A549 (cell line): ENCODE data around the gene TPGS1. TPM values are rescaled to one million over a fixed set of nuclear protein-coding genes. Genes with fewer than 3 reads are reported as not detected.

Experiments
- ATAC-seq, 2 experiments: fragments of 200-7000 bp in 1 of 2; fragments of >200 bp in 1 of 2; cut with Nextera tagmentation in 1 of 2; cut with Tn5 transposase in 1 of 2; 3 replicates each; pipeline versions ENCODE4 v1.8.0 to v1.9.1; 2018 to 2020; ENCODE audit warnings: mild to moderate bottlenecking in 1 of 2, moderate library complexity in 1 of 2
- CTCF ChIA-PET: fragments of 300-600 bp; sonication (Branson Sonifier 250); formaldehyde crosslinking; extraction: SDS; loops from one replicate; lab custom pipeline; 2021; ENCODE audit warnings: antibody characterized with exemption, inconsistent platforms; lab: Yijun Ruan, JAX
- POLR2A ChIA-PET: fragments of 350-600 bp; formaldehyde crosslinking; extraction: SDS; loops from one replicate; lab custom pipeline; 2021; ENCODE audit warnings: antibody characterized with exemption, inconsistent platforms; lab: Yijun Ruan, JAX
- DNase-seq, 2 experiments: peaks; one replicate each; pipeline versions ENCODE4 v3.0.0 to v3.0.0-alpha.2; 2011 to 2016; ENCODE audit warnings: low read depth in 1 of 2, low spot score in 1 of 2
- FAIRE-seq: peaks from 2 replicates; lab custom pipeline; 2011; peaks lifted over from hg19 to GRCh38; lab: Jason Lieb, UNC
- H3K27ac ChIP-seq, 2 experiments: fragments of >200 bp; sonication (Bioruptor Twin); formaldehyde crosslinking; 3 replicates each; pipeline ENCODE4 v1.5.1; 2016 to 2017
- H3K4me1 ChIP-seq: fragments of >200 bp; sonication (Bioruptor Twin); formaldehyde crosslinking; 3 replicates; pipeline ENCODE4 v1.6.1; 2016
- H3K4me2 ChIP-seq: fragments of >200 bp; sonication (Bioruptor Twin); formaldehyde crosslinking; 3 replicates; pipeline ENCODE4 v1.6.1; 2016
- H3K4me3 ChIP-seq: fragments of >200 bp; sonication (Bioruptor Twin); formaldehyde crosslinking; 3 replicates; pipeline ENCODE4 v1.5.1; 2016
- H3K9me3 ChIP-seq: fragments of >200 bp; sonication (Bioruptor Twin); formaldehyde crosslinking; 3 replicates; pipeline ENCODE4 v1.6.1; 2016
- CBX2 ChIP-seq: fragments of 200-600 bp; sonication (generic); IDR thresholded peaks from 2 replicates; pipeline ENCODE4 v1.6.1; 2016; ENCODE audit warnings: low read depth, mild to moderate bottlenecking, borderline replicate concordance
- CEBPB ChIP-seq, 2 experiments: fragments of >200 bp in 1 of 2; sonication (Bioruptor Twin) in 1 of 2; formaldehyde crosslinking in 1 of 2; IDR thresholded peaks; 2 replicates each; pipeline ENCODE4 v1.6.1; 2012 to 2016
- ELK1 ChIP-seq: fragments of 150-350 bp; IDR thresholded peaks from 2 replicates; pipeline ENCODE4 v1.6.1; 2014; ENCODE audit warnings: low read depth, mild to moderate bottlenecking, low read length
- EP300 ChIP-seq, 2 experiments: fragments of >200 bp; sonication (Bioruptor Twin); formaldehyde crosslinking; IDR thresholded peaks; 2 replicates in 1 of 2; 3 replicates in 1 of 2; pipeline ENCODE4 v1.6.1; 2016 to 2017
- FOSL2 ChIP-seq, 2 experiments: fragments of 450-650 bp in 1 of 2; fragments of >200 bp in 1 of 2; sonication (Bioruptor Twin) in 1 of 2; formaldehyde crosslinking; IDR thresholded peaks; 2 replicates each; pipeline versions ENCODE4 v1.5.0 to v1.6.1; 2016 to 2020; ENCODE audit warnings: mild to moderate bottlenecking in 1 of 2, moderate library complexity in 1 of 2
- HMGXB4 ChIP-seq: fragments of 250-450 bp; sonication (Bioruptor Pico); IDR thresholded peaks from 2 replicates; pipeline ENCODE4 v1.5.0; 2021; ENCODE audit warnings: mild to moderate bottlenecking, moderate library complexity, borderline replicate concordance
- KDM5A ChIP-seq: fragments of 200-600 bp; sonication (generic); IDR thresholded peaks from 2 replicates; pipeline ENCODE4 v1.6.1; 2016; ENCODE audit warnings: antibody characterized with exemption, mild to moderate bottlenecking
- MYC ChIP-seq: IDR thresholded peaks from 2 replicates; pipeline ENCODE4 v1.6.1; 2012; ENCODE audit warnings: mild to moderate bottlenecking, inconsistent platforms, low read length, improper control_type of control experiment, borderline replicate concordance
- PBX3 ChIP-seq: IDR thresholded peaks from 2 replicates; pipeline ENCODE4 v1.6.1; 2012
- PHF8 ChIP-seq: fragments of 200-600 bp; sonication (generic); IDR thresholded peaks from 2 replicates; pipeline ENCODE4 v1.6.1; 2016; ENCODE audit warnings: low read depth, mild to moderate bottlenecking, antibody characterized with exemption, moderate library complexity, borderline replicate concordance
- RAD21 ChIP-seq, 2 experiments: fragments of >200 bp in 1 of 2; sonication (Bioruptor Twin) in 1 of 2; formaldehyde crosslinking in 1 of 2; IDR thresholded peaks in 1 of 2; conservative IDR thresholded peaks in 1 of 2; 2 replicates in 1 of 2; 3 replicates in 1 of 2; pipeline ENCODE4 v1.6.1; 2012 to 2018; ENCODE audit warnings: inconsistent platforms in 1 of 2
- SMC3 ChIP-seq: fragments of >200 bp; sonication (Bioruptor Twin); formaldehyde crosslinking; IDR thresholded peaks from 3 replicates; pipeline ENCODE4 v1.6.1; 2018; ENCODE audit warnings: inconsistent platforms
- SREBF2 ChIP-seq: fragments of 450-650 bp; IDR thresholded peaks from 2 replicates; pipeline ENCODE4 v1.6.1; 2014; ENCODE audit warnings: mild to moderate bottlenecking, moderate library complexity
- USF2 ChIP-seq: fragments of 450-650 bp; IDR thresholded peaks from 2 replicates; pipeline ENCODE4 v1.6.1; 2014; ENCODE audit warnings: antibody characterized with exemption
- ZFP36 ChIP-seq: fragments of 450-650 bp; IDR thresholded peaks from 2 replicates; pipeline ENCODE4 v1.6.1; 2014; ENCODE audit warnings: borderline replicate concordance; ENCODE audit not compliant: partially characterized antibody
- ZSCAN20 ChIP-seq: fragments of 250-450 bp; sonication (Bioruptor Pico); IDR thresholded peaks from 2 replicates; pipeline ENCODE4 v1.8.0; 2022; ENCODE audit warnings: mild to moderate bottlenecking, moderate library complexity
- WGBS: methylation state at CpG from one replicate; pipeline ENCODE4 v1.1.6; 2017; ENCODE audit errors: missing lambda C conversion rate; 5-methylcytosine and 5-hydroxymethylcytosine counted together
- polyA plus RNA-seq, 4 experiments: library from polyadenylated mRNA; depleted of rRNA in 3 of 4; stranded (reverse); fragments of >200 nt; fragmentation: RNase III in 1 of 4; extraction: RNeasy Plus Mini Kit Qiagen cat#74134 plus additional on column Dnase treatment in 1 of 4; gene quantifications; 2 replicates in 3 of 4; 3 replicates in 1 of 4; pipeline ENCODE4 v1.2.3, GENCODE V29; 2011 to 2017
- TF ChIP-seq, protein P1 (sequence below): fragments of >200 bp; sonication (Bioruptor Twin); formaldehyde crosslinking; IDR thresholded peaks from 3 replicates; pipeline ENCODE4 v1.5.1; 2016
- TF ChIP-seq, protein P2 (sequence below): IDR thresholded peaks from 2 replicates; pipeline ENCODE4 v1.6.1; 2012

The TPGS1 gene
- polyA plus RNA-seq, 2 of the 4 experiments (the other 2 are of a cell fraction) = 2.7 to 13.1 TPM

DNA sequence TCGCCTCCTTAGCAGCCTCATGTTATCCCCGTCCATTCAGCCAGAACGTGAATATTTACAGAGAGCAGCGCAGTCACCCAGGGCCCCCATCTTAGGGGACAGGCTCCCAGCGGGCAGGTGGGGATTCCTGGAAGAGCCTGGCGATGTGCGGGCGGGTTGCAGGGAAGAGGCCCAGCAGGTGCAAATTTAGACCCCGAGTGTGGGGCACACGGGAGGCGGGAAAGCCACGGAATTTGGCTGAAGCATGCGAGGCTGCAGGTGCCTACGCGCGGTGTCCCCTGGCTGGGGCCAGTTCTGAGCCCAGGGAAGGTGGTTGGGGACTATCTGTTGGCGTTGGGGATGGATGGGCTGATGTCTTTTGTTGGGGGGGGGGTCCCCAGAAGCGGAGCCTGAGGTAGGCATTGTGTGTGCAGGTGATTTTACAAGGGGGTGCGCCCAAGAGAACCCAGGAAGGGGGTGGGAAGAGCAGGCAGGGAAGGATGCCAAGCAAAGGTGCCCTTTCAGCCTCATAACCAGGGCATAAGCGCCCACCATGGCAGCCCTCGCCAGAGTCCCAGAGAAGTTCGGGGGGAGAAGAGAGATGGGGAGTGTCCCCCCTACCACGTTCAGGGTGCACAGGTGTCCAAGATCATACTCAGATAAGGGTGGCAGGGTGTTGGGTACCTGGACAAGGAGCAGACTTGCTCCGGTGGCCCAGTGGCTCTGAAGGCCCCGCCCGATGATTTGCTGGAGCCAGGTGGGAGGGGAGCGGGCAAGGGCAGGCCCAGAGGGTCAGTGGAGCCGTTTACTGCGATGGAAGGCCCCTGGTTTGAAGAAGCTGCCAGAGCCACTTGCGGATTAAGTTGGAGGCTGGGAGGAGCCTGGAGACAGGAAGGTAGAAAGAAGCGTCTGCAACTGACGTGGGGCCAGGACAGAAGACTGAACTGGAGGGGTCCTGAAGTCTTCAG, 1.2 kb downstream of the TPGS1 start (continued):
- TF ChIP-seq, protein P1, sequence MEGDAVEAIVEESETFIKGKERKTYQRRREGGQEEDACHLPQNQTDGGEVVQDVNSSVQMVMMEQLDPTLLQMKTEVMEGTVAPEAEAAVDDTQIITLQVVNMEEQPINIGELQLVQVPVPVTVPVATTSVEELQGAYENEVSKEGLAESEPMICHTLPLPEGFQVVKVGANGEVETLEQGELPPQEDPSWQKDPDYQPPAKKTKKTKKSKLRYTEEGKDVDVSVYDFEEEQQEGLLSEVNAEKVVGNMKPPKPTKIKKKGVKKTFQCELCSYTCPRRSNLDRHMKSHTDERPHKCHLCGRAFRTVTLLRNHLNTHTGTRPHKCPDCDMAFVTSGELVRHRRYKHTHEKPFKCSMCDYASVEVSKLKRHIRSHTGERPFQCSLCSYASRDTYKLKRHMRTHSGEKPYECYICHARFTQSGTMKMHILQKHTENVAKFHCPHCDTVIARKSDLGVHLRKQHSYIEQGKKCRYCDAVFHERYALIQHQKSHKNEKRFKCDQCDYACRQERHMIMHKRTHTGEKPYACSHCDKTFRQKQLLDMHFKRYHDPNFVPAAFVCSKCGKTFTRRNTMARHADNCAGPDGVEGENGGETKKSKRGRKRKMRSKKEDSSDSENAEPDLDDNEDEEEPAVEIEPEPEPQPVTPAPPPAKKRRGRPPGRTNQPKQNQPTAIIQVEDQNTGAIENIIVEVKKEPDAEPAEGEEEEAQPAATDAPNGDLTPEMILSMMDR = no peak
- TF ChIP-seq ZFP36 (no peak), PBX3 (no peak), CEBPB (IDR thresholded peaks at IDR 0.05) (no peak)
- TF ChIP-seq, all 56 proteins: peak for 0

DNA sequence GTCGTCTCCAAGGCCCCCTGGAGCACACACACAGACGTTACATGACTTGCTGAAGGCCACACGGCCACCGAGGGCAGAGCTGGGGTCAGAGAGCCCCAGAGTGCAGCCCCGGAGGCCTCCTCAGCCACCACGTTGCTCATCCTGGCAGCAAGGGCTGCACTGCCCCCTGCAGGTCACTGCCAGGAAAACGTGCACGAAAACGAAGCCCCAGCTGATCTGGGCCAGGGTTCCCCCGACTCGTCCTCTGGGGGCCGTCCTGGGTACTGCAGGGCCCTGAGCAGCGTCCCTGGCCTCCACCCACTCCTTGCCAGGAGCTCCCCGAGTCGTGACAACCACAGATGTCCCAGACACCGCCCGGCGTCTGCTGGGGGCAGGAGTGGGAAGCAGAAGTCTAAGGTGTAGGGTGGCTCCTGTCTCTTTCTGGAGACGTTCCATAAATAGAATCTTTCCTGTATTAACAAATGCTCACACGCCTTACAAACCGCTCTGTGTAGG, 3.4 kb downstream of the TPGS1 start:
- WGBS = 61% methylated on average over 4 of the region's 21 CpGs
- no peaks in the 10 kb centered on the region for H3K9me3 ChIP-seq
- DNase-seq = peak; percentile 54 to 87
- CTCF ChIA-PET = interaction anchor here (0.7 to 3.5 kb wide), 18 partner anchors 10 to 224 kb away, joined by 3 to 42 read pairs (median 3); partner anchors contain the start of gene CDC34
- no peak for FAIRE-seq
- no peak overlapping the region for H3K4me3 ChIP-seq
- peak; percentile 44 to 53 for TF ChIP-seq RAD21 (conservative IDR thresholded peaks at IDR 0.05 in 1 of 2, IDR thresholded peaks at IDR 0.05 in 1 of 2)
- peak; percentile 15; the same call in 2 of the 3 replicates for TF ChIP-seq SMC3
- TF ChIP-seq MYC = peak; percentile 69; the same call in 1 of the 2 replicates
- TF ChIP-seq, protein P2, sequence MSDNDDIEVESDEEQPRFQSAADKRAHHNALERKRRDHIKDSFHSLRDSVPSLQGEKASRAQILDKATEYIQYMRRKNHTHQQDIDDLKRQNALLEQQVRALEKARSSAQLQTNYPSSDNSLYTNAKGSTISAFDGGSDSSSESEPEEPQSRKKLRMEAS = peak; percentile 70
- TF ChIP-seq, protein P1 = peak; percentile 65
- TF ChIP-seq ZSCAN20 (CRISPR knock-in tag) = no peak
- peaks cover 4% of the 10 kb centered on the region; the same call in 1 of the 3 replicates for H3K4me1 ChIP-seq
- no peak overlapping the region for H3K27ac ChIP-seq
- ATAC-seq = peak; percentile 14 to 52; a peak in 5 of 6 replicates
- H3K4me2 ChIP-seq = no peak overlapping the region
- POLR2A ChIA-PET = interaction anchor here (0.7 to 1.4 kb wide), 2 partner anchors 13 to 21 kb away, joined by 3 to 4 read pairs; partner anchors contain the start of gene CDC34

- POLR2A ChIA-PET = interaction anchor here (1.4 kb wide), 1 partner anchor 20 kb away, joined by 4 read pairs; the partner anchor contains the start of gene CDC34
- H3K4me2 ChIP-seq = no peak overlapping the region
Measured at GRCh38 chr19:511101-511851, 4.0 kb downstream of the TPGS1 start.

More at GRCh38 chr19:511101-511851, 4.0 kb downstream of the TPGS1 start:
- H3K27ac ChIP-seq = no peak overlapping the region
- DNase-seq (no peak), FAIRE-seq (no peak)
- 91% methylated on average over 19 of the region's 30 CpGs for WGBS
- peaks cover 4% of the 10 kb centered on the region; the same call in 1 of the 3 replicates for H3K4me1 ChIP-seq
- no peaks in the 10 kb centered on the region for H3K9me3 ChIP-seq
- no peak for TF ChIP-seq HMGXB4 (CRISPR knock-in tag)
- no peak for TF ChIP-seq EP300 (IDR thresholded peaks at IDR 0.05)
- TF ChIP-seq MYC = no peak
- no peak for TF ChIP-seq ZFP36
- no peak for TF ChIP-seq USF2
- no peak for TF ChIP-seq FOSL2 (IDR thresholded peaks at IDR 0.05)
- TF ChIP-seq FOSL2 (CRISPR knock-in tag; IDR thresholded peaks at IDR 0.05) = no peak
- TF ChIP-seq ELK1 = no peak
- TF ChIP-seq CBX2 = no peak
- TF ChIP-seq KDM5A = no peak
- no peak for TF ChIP-seq SREBF2
- no peak for TF ChIP-seq CEBPB (IDR thresholded peaks at IDR 0.05)
- no peak for TF ChIP-seq PHF8
- TF ChIP-seq, all 56 proteins: peak for 0
- CTCF ChIA-PET = interaction anchor here (0.9 to 3.5 kb wide), 15 partner anchors 10 to 225 kb away, joined by 3 to 42 read pairs (median 4); partner anchors contain the start of gene CDC34
- no peak overlapping the region for H3K4me3 ChIP-seq
- ATAC-seq = no peak
